ENCODE results near the gene SSBP2.

SSBP2 gene

GRCh38 chr5:81766611-81767010, 15.7 kb upstream of the SSBP2 start:
- no peaks in the 10 kb centered on the region for H3K9me3 ChIP-seq (ENCODE audit: low read length)
- H3K36me3 ChIP-seq (ENCODE audit: insufficient read depth, low read length): no peaks in the 10 kb centered on the region
- H3K4me3 ChIP-seq (ENCODE audit: low read depth in 1 of 2, low read length in 2 of 2): no peak overlapping the region
- H3K27me3 ChIP-seq (ENCODE audit: control insufficient read depth in 1 of 2, insufficient read depth in 2 of 2, low read length in 2 of 2): no peaks in the 10 kb centered on the region
- no peaks in the 10 kb centered on the region for H3K4me1 ChIP-seq (ENCODE audit: insufficient read depth, low read length)
- H3K27ac ChIP-seq (ENCODE audit: low read depth, low read length): no peak overlapping the region
- no peak overlapping the region for H3K9ac ChIP-seq (ENCODE audit: low read length)

- H3K4me1 ChIP-seq (ENCODE audit: insufficient read depth, low read length): no peaks in the 10 kb centered on the region
- no peak overlapping the region for H3K4me3 ChIP-seq (ENCODE audit: low read depth in 1 of 2, low read length in 2 of 2)
- no peaks in the 10 kb centered on the region for H3K36me3 ChIP-seq (ENCODE audit: insufficient read depth, low read length)
- H3K9me3 ChIP-seq (ENCODE audit: low read length): no peaks in the 10 kb centered on the region
- H3K9ac ChIP-seq (ENCODE audit: low read length): no peak overlapping the region
- H3K27me3 ChIP-seq (ENCODE audit: control insufficient read depth in 1 of 2, insufficient read depth in 2 of 2, low read length in 2 of 2): no peaks in the 10 kb centered on the region
- no peak overlapping the region for H3K27ac ChIP-seq (ENCODE audit: low read depth, low read length)
These were observed 12.5 kb upstream of the SSBP2 start for GRCh38 chr5:81763294-81763928.

GRCh38 chr5:81762853-81763252, 12.0 kb upstream of the SSBP2 start:
- no peak overlapping the region for H3K27ac ChIP-seq (ENCODE audit: low read depth, low read length)
- H3K27me3 ChIP-seq (ENCODE audit: control insufficient read depth in 1 of 2, insufficient read depth in 2 of 2, low read length in 2 of 2): no peaks in the 10 kb centered on the region
- H3K4me1 ChIP-seq (ENCODE audit: insufficient read depth, low read length): no peaks in the 10 kb centered on the region
- no peaks in the 10 kb centered on the region for H3K9me3 ChIP-seq (ENCODE audit: low read length)
- H3K4me3 ChIP-seq (ENCODE audit: low read depth in 1 of 2, low read length in 2 of 2): no peak overlapping the region
- no peaks in the 10 kb centered on the region for H3K36me3 ChIP-seq (ENCODE audit: insufficient read depth, low read length)
- no peak overlapping the region for H3K9ac ChIP-seq (ENCODE audit: low read length)

- Histone ChIP-seq H3K4me3 (ENCODE audit: low read depth in 1 of 2, low read length in 2 of 2) (no peak overlapping the region), H3K27me3 (ENCODE audit: control insufficient read depth in 1 of 2, insufficient read depth in 2 of 2, low read length in 2 of 2) (no peaks in the 10 kb centered on the region), H3K9ac (ENCODE audit: low read length) (no peak overlapping the region), H3K27ac (ENCODE audit: low read depth, low read length) (no peak overlapping the region), H3K36me3 (ENCODE audit: insufficient read depth, low read length) (no peaks in the 10 kb centered on the region), H3K9me3 (ENCODE audit: low read length) (no peaks in the 10 kb centered on the region), H3K4me1 (ENCODE audit: insufficient read depth, low read length) (no peaks in the 10 kb centered on the region)
These were observed 11.5 kb upstream of the SSBP2 start for GRCh38 chr5:81762401-81762800.

GRCh38 chr5:81761970-81762369, 11.1 kb upstream of the SSBP2 start:
- Histone ChIP-seq H3K9ac (ENCODE audit: low read length) (no peak overlapping the region), H3K4me3 (ENCODE audit: low read depth in 1 of 2, low read length in 2 of 2) (no peak overlapping the region), H3K4me1 (ENCODE audit: insufficient read depth, low read length) (no peaks in the 10 kb centered on the region), H3K27me3 (ENCODE audit: control insufficient read depth in 1 of 2, insufficient read depth in 2 of 2, low read length in 2 of 2) (no peaks in the 10 kb centered on the region), H3K36me3 (ENCODE audit: insufficient read depth, low read length) (no peaks in the 10 kb centered on the region), H3K9me3 (ENCODE audit: low read length) (no peaks in the 10 kb centered on the region), H3K27ac (ENCODE audit: low read depth, low read length) (no peak overlapping the region)

- no peaks in the 10 kb centered on the region for H3K4me1 ChIP-seq (ENCODE audit: insufficient read depth, low read length)
- no peak overlapping the region for H3K9ac ChIP-seq (ENCODE audit: low read length)
- no peaks in the 10 kb centered on the region for H3K27me3 ChIP-seq (ENCODE audit: control insufficient read depth in 1 of 2, insufficient read depth in 2 of 2, low read length in 2 of 2)
- no peak overlapping the region for H3K27ac ChIP-seq (ENCODE audit: low read depth, low read length)
- no peaks in the 10 kb centered on the region for H3K36me3 ChIP-seq (ENCODE audit: insufficient read depth, low read length)
- H3K4me3 ChIP-seq (ENCODE audit: low read depth in 1 of 2, low read length in 2 of 2): no peak overlapping the region
- H3K9me3 ChIP-seq (ENCODE audit: low read length): no peaks in the 10 kb centered on the region
These were observed 10.4 kb upstream of the SSBP2 start for GRCh38 chr5:81761270-81761669.

- H3K4me3 ChIP-seq (ENCODE audit: low read depth in 1 of 2, low read length in 2 of 2): no peak overlapping the region
- H3K9me3 ChIP-seq (ENCODE audit: low read length): no peaks in the 10 kb centered on the region
- no peaks in the 10 kb centered on the region for H3K36me3 ChIP-seq (ENCODE audit: insufficient read depth, low read length)
- no peaks in the 10 kb centered on the region for H3K27me3 ChIP-seq (ENCODE audit: control insufficient read depth in 1 of 2, insufficient read depth in 2 of 2, low read length in 2 of 2)
- H3K9ac ChIP-seq (ENCODE audit: low read length): no peak overlapping the region
- peaks cover 7% of the 10 kb centered on the region for H3K4me1 ChIP-seq (ENCODE audit: insufficient read depth, low read length)
- H3K27ac ChIP-seq (ENCODE audit: low read depth, low read length): no peak overlapping the region
These were observed 9.6 kb upstream of the SSBP2 start for GRCh38 chr5:81760521-81760920.

GRCh38 chr5:81759632-81760005, 8.7 kb upstream of the SSBP2 start:
- Histone ChIP-seq H3K4me1 (ENCODE audit: insufficient read depth, low read length) (peaks cover 11% of the 10 kb centered on the region), H3K4me3 (ENCODE audit: low read depth in 1 of 2, low read length in 2 of 2) (no peak overlapping the region), H3K9me3 (ENCODE audit: low read length) (no peaks in the 10 kb centered on the region), H3K9ac (ENCODE audit: low read length) (no peak overlapping the region), H3K27me3 (ENCODE audit: control insufficient read depth in 1 of 2, insufficient read depth in 2 of 2, low read length in 2 of 2) (no peaks in the 10 kb centered on the region), H3K36me3 (ENCODE audit: insufficient read depth, low read length) (no peaks in the 10 kb centered on the region), H3K27ac (ENCODE audit: low read depth, low read length) (no peak overlapping the region)

GRCh38 chr5:81757404-81757803, 6.5 kb upstream of the SSBP2 start:
- Histone ChIP-seq H3K4me3 (ENCODE audit: low read depth in 1 of 2, low read length in 2 of 2) (no peak overlapping the region), H3K27ac (ENCODE audit: low read depth, low read length) (no peak overlapping the region)

GRCh38 chr5:81756016-81756415, 5.1 kb upstream of the SSBP2 start:
- peaks cover 18% of the 10 kb centered on the region for H3K4me1 ChIP-seq (ENCODE audit: insufficient read depth, low read length)
- H3K4me3 ChIP-seq (ENCODE audit: low read depth in 1 of 2, low read length in 2 of 2): no peak overlapping the region
- no peak overlapping the region for H3K9ac ChIP-seq (ENCODE audit: low read length)
- H3K9me3 ChIP-seq (ENCODE audit: low read length): no peaks in the 10 kb centered on the region
- H3K27me3 ChIP-seq (ENCODE audit: control insufficient read depth in 1 of 2, insufficient read depth in 2 of 2, low read length in 2 of 2): no peaks in the 10 kb centered on the region
- H3K36me3 ChIP-seq (ENCODE audit: insufficient read depth, low read length): no peaks in the 10 kb centered on the region
- H3K27ac ChIP-seq (ENCODE audit: low read depth, low read length): no peak overlapping the region

More at GRCh38 chr5:81757404-81757803, 6.5 kb upstream of the SSBP2 start:
- H3K4me1 ChIP-seq (ENCODE audit: insufficient read depth, low read length): peaks cover 12% of the 10 kb centered on the region
- no peaks in the 10 kb centered on the region for H3K27me3 ChIP-seq (ENCODE audit: control insufficient read depth in 1 of 2, insufficient read depth in 2 of 2, low read length in 2 of 2)
- H3K9me3 ChIP-seq (ENCODE audit: low read length): no peaks in the 10 kb centered on the region
- no peaks in the 10 kb centered on the region for H3K36me3 ChIP-seq (ENCODE audit: insufficient read depth, low read length)
- H3K9ac ChIP-seq (ENCODE audit: low read length): no peak overlapping the region

GRCh38 chr5:81755320-81755719, 4.4 kb upstream of the SSBP2 start:
- no peaks in the 10 kb centered on the region for H3K9me3 ChIP-seq (ENCODE audit: low read length)
- no peaks in the 10 kb centered on the region for H3K27me3 ChIP-seq (ENCODE audit: control insufficient read depth in 1 of 2, insufficient read depth in 2 of 2, low read length in 2 of 2)
- H3K27ac ChIP-seq (ENCODE audit: low read depth, low read length): no peak overlapping the region
- peaks cover 18% of the 10 kb centered on the region for H3K4me1 ChIP-seq (ENCODE audit: insufficient read depth, low read length)
- H3K36me3 ChIP-seq (ENCODE audit: insufficient read depth, low read length): no peaks in the 10 kb centered on the region
- H3K4me3 ChIP-seq (ENCODE audit: low read depth in 1 of 2, low read length in 2 of 2): no peak overlapping the region
- H3K9ac ChIP-seq (ENCODE audit: low read length): no peak overlapping the region

- H3K9me3 ChIP-seq (ENCODE audit: low read length): no peaks in the 10 kb centered on the region
- H3K27ac ChIP-seq (ENCODE audit: low read depth, low read length): no peak overlapping the region
- no peaks in the 10 kb centered on the region for H3K27me3 ChIP-seq (ENCODE audit: control insufficient read depth in 1 of 2, insufficient read depth in 2 of 2, low read length in 2 of 2)
- H3K4me3 ChIP-seq (ENCODE audit: low read depth in 1 of 2, low read length in 2 of 2): no peak overlapping the region
- H3K36me3 ChIP-seq (ENCODE audit: insufficient read depth, low read length): no peaks in the 10 kb centered on the region
- H3K9ac ChIP-seq (ENCODE audit: low read length): no peak overlapping the region
- H3K4me1 ChIP-seq (ENCODE audit: insufficient read depth, low read length): peaks cover 18% of the 10 kb centered on the region
These were observed 3.7 kb upstream of the SSBP2 start for GRCh38 chr5:81754621-81755020.

Data from muscle layer of colon (tissue), 2 donors.